ENCODE measurements around the gene KDM5A.
A peak's percentile ranks its signal among the peaks of the same experiment; 100 is the strongest.

KDM5A gene

GRCh38 chr12:367972-368371, 21.1 kb downstream of the KDM5A start:
- Histone ChIP-seq H4K12ac (ENCODE audit: low read depth, low read length) (no peak overlapping the region), H2AFZ (ENCODE audit: insufficient read depth, low read length, poor library complexity) (no peak overlapping the region), H3K4me1 (ENCODE audit: control insufficient read depth in 1 of 2, insufficient read depth in 2 of 2, low read length in 2 of 2) (no peaks in the 10 kb centered on the region), H4K8ac (ENCODE audit: low read depth, low read length) (no peak overlapping the region), H3K14ac (ENCODE audit: low read length) (no peak overlapping the region), H3K9ac (ENCODE audit: low read length) (no peak overlapping the region), H2BK120ac (ENCODE audit: insufficient read depth, low read length, poor library complexity) (no peak overlapping the region), H3K27me3 (ENCODE audit: insufficient read depth, low read length) (no peaks in the 10 kb centered on the region), H3K4ac (ENCODE audit: low read depth, low read length) (no peak overlapping the region), H3K36me3 (ENCODE audit: control insufficient read depth in 1 of 2, insufficient read depth in 2 of 2, low read length in 2 of 2) (peaks cover 20 to 22% of the 10 kb centered on the region in 2 experiments), H2AK5ac (ENCODE audit: low read length) (no peak overlapping the region), H2BK5ac (ENCODE audit: low read depth, low read length, poor library complexity) (no peak overlapping the region), H3K4me2 (ENCODE audit: low read length) (no peak overlapping the region), H3K27ac (ENCODE audit: low read depth, low read length) (no peak overlapping the region), H3K18ac (ENCODE audit: low read length) (no peak overlapping the region), H3K79me1 (ENCODE audit: low read length) (no peaks in the 10 kb centered on the region), H4K91ac (ENCODE audit: low read depth, low read length) (no peak overlapping the region), H3K4me3 (ENCODE audit: low read depth, low read length) (no peak overlapping the region), H3K79me2 (ENCODE audit: control insufficient read depth, insufficient read depth, low read length, poor library complexity) (no peaks in the 10 kb centered on the region), H3K9me3 (ENCODE audit: insufficient read depth, low read depth, low read length) (peaks cover 4% of the 10 kb centered on the region), H3K23ac (ENCODE audit: low read length) (no peak overlapping the region), H2BK12ac (ENCODE audit: low read length) (no peak overlapping the region)
- no CpG with 5 or more reads among the region's 1 CpG for WGBS (ENCODE audit: extremely low coverage, insufficient coverage, insufficient read length)
- no peak for DNase-seq

GRCh38 chr12:366820-367219, 22.3 kb downstream of the KDM5A start:
- H2AFZ ChIP-seq (ENCODE audit: insufficient read depth, low read length, poor library complexity), result no peak overlapping the region
- H2BK12ac ChIP-seq (ENCODE audit: low read length), result no peak overlapping the region
- H3K23ac ChIP-seq (ENCODE audit: low read length), result no peak overlapping the region
- no peak overlapping the region for H2BK5ac ChIP-seq (ENCODE audit: low read depth, low read length, poor library complexity)
- H3K27me3 ChIP-seq (ENCODE audit: insufficient read depth, low read length), result no peaks in the 10 kb centered on the region
- H3K18ac ChIP-seq (ENCODE audit: low read length), result no peak overlapping the region
- no peak overlapping the region for H4K8ac ChIP-seq (ENCODE audit: low read depth, low read length)
- H4K91ac ChIP-seq (ENCODE audit: low read depth, low read length), result no peak overlapping the region
- H3K79me1 ChIP-seq (ENCODE audit: low read length), result no peaks in the 10 kb centered on the region
- no peak overlapping the region for H2AK5ac ChIP-seq (ENCODE audit: low read length)
- no peak overlapping the region for H3K27ac ChIP-seq (ENCODE audit: low read depth, low read length)
- no peak overlapping the region for H4K12ac ChIP-seq (ENCODE audit: low read depth, low read length)
- H3K14ac ChIP-seq (ENCODE audit: low read length), result no peak overlapping the region
- peaks cover 4% of the 10 kb centered on the region for H3K9me3 ChIP-seq (ENCODE audit: insufficient read depth, low read depth, low read length)
- no peak overlapping the region for H3K4me3 ChIP-seq (ENCODE audit: low read depth, low read length)
- H3K4me2 ChIP-seq (ENCODE audit: low read length), result no peak overlapping the region
- H2BK120ac ChIP-seq (ENCODE audit: insufficient read depth, low read length, poor library complexity), result no peak overlapping the region
- H3K79me2 ChIP-seq (ENCODE audit: control insufficient read depth, insufficient read depth, low read length, poor library complexity), result no peaks in the 10 kb centered on the region
- DNase-seq, result peak in 1 of 2 donors; percentile 46
- H3K9ac ChIP-seq (ENCODE audit: low read length), result no peak overlapping the region
- no CpG with 5 or more reads among the region's 2 CpGs for WGBS (ENCODE audit: extremely low coverage, insufficient coverage, insufficient read length)
- H3K4ac ChIP-seq (ENCODE audit: low read depth, low read length), result no peak overlapping the region
- H3K36me3 ChIP-seq (ENCODE audit: control insufficient read depth in 1 of 2, insufficient read depth in 2 of 2, low read length in 2 of 2), result peaks cover 23 to 26% of the 10 kb centered on the region in 2 experiments
- no peaks in the 10 kb centered on the region for H3K4me1 ChIP-seq (ENCODE audit: control insufficient read depth in 1 of 2, insufficient read depth in 2 of 2, low read length in 2 of 2)

- H4K12ac ChIP-seq (ENCODE audit: low read depth, low read length), result no peak overlapping the region
- no peak overlapping the region for H2AK5ac ChIP-seq (ENCODE audit: low read length)
- no peak overlapping the region for H3K23ac ChIP-seq (ENCODE audit: low read length)
- no peaks in the 10 kb centered on the region for H3K79me2 ChIP-seq (ENCODE audit: control insufficient read depth, insufficient read depth, low read length, poor library complexity)
- H3K18ac ChIP-seq (ENCODE audit: low read length), result no peak overlapping the region
- H3K27me3 ChIP-seq (ENCODE audit: insufficient read depth, low read length), result no peaks in the 10 kb centered on the region
- H3K9me3 ChIP-seq (ENCODE audit: insufficient read depth, low read depth, low read length), result peaks cover 3% of the 10 kb centered on the region
- H3K4ac ChIP-seq (ENCODE audit: low read depth, low read length), result no peak overlapping the region
- H2BK120ac ChIP-seq (ENCODE audit: insufficient read depth, low read length, poor library complexity), result no peak overlapping the region
- no peak overlapping the region for H2AFZ ChIP-seq (ENCODE audit: insufficient read depth, low read length, poor library complexity)
- H3K9ac ChIP-seq (ENCODE audit: low read length), result no peak overlapping the region
- H3K36me3 ChIP-seq (ENCODE audit: control insufficient read depth in 1 of 2, insufficient read depth in 2 of 2, low read length in 2 of 2), result peaks cover 17 to 24% of the 10 kb centered on the region in 2 experiments
- no peak overlapping the region for H3K14ac ChIP-seq (ENCODE audit: low read length)
- H3K79me1 ChIP-seq (ENCODE audit: low read length), result no peaks in the 10 kb centered on the region
- no peak overlapping the region for H4K8ac ChIP-seq (ENCODE audit: low read depth, low read length)
- DNase-seq, result no peak
- no peak overlapping the region for H4K91ac ChIP-seq (ENCODE audit: low read depth, low read length)
- H2BK5ac ChIP-seq (ENCODE audit: low read depth, low read length, poor library complexity), result no peak overlapping the region
- no peak overlapping the region for H3K4me2 ChIP-seq (ENCODE audit: low read length)
- no peak overlapping the region for H2BK12ac ChIP-seq (ENCODE audit: low read length)
- WGBS (ENCODE audit: extremely low coverage, insufficient coverage, insufficient read length), result no CpG with 5 or more reads among the region's 1 CpG
- no peaks in the 10 kb centered on the region for H3K4me1 ChIP-seq (ENCODE audit: control insufficient read depth in 1 of 2, insufficient read depth in 2 of 2, low read length in 2 of 2)
- H3K27ac ChIP-seq (ENCODE audit: low read depth, low read length), result no peak overlapping the region
- H3K4me3 ChIP-seq (ENCODE audit: low read depth, low read length), result no peak overlapping the region
These were observed 30.0 kb downstream of the KDM5A start for GRCh38 chr12:359091-359490.

GRCh38 chr12:356276-356988, 32.7 kb downstream of the KDM5A start:
- Histone ChIP-seq H3K4ac (ENCODE audit: low read depth, low read length) (no peak overlapping the region), H4K12ac (ENCODE audit: low read depth, low read length) (no peak overlapping the region), H3K36me3 (ENCODE audit: control insufficient read depth in 1 of 2, insufficient read depth in 2 of 2, low read length in 2 of 2) (peaks cover 23 to 31% of the 10 kb centered on the region in 2 experiments), H2BK120ac (ENCODE audit: insufficient read depth, low read length, poor library complexity) (no peak overlapping the region), H3K23ac (ENCODE audit: low read length) (no peak overlapping the region), H3K14ac (ENCODE audit: low read length) (no peak overlapping the region), H3K9me3 (ENCODE audit: insufficient read depth, low read depth, low read length) (peaks cover 3% of the 10 kb centered on the region), H3K9ac (ENCODE audit: low read length) (no peak overlapping the region), H3K27me3 (ENCODE audit: insufficient read depth, low read length) (no peaks in the 10 kb centered on the region), H2AFZ (ENCODE audit: insufficient read depth, low read length, poor library complexity) (no peak overlapping the region), H4K8ac (ENCODE audit: low read depth, low read length) (no peak overlapping the region), H2BK5ac (ENCODE audit: low read depth, low read length, poor library complexity) (no peak overlapping the region), H3K4me1 (ENCODE audit: control insufficient read depth in 1 of 2, insufficient read depth in 2 of 2, low read length in 2 of 2) (no peaks in the 10 kb centered on the region), H4K91ac (ENCODE audit: low read depth, low read length) (no peak overlapping the region), H3K27ac (ENCODE audit: low read depth, low read length) (no peak overlapping the region), H3K18ac (ENCODE audit: low read length) (no peak overlapping the region), H3K79me2 (ENCODE audit: control insufficient read depth, insufficient read depth, low read length, poor library complexity) (no peaks in the 10 kb centered on the region), H3K4me2 (ENCODE audit: low read length) (no peak overlapping the region), H2AK5ac (ENCODE audit: low read length) (no peak overlapping the region), H2BK12ac (ENCODE audit: low read length) (no peak overlapping the region), H3K4me3 (ENCODE audit: low read depth, low read length) (no peak overlapping the region), H3K79me1 (ENCODE audit: low read length) (no peaks in the 10 kb centered on the region)
- WGBS (ENCODE audit: extremely low coverage, insufficient coverage, insufficient read length), result no CpG with 5 or more reads among the region's 7 CpGs
- DNase-seq, result peak in 1 of 2 donors; percentile 41
